Peyer's patch (tissue), 4 donors: ENCODE results near the gene GMNC.

Experiments
- POLR2A ChIP-seq, 2 donors: fragments of 450-650 bp; IDR thresholded peaks; one replicate each; pipeline ENCODE4 v1.5.1; 2017; ENCODE audit warnings: antibody characterized with exemption in 2 of 2, mild to moderate bottlenecking in 2 of 2, moderate library complexity in 2 of 2
- TF ChIP-seq, protein P1 (sequence below), 6 experiments: fragments of 450-650 bp in 4 of 6; fragments of 200-600 bp in 2 of 6; sonication (generic) in 1 of 6; IDR thresholded peaks; one replicate each; pipeline ENCODE4 v1.5.1; 2017 to 2019; ENCODE audit warnings: antibody characterized with exemption in 6 of 6, mild to moderate bottlenecking in 3 of 6, moderate library complexity in 1 of 6

DNA sequence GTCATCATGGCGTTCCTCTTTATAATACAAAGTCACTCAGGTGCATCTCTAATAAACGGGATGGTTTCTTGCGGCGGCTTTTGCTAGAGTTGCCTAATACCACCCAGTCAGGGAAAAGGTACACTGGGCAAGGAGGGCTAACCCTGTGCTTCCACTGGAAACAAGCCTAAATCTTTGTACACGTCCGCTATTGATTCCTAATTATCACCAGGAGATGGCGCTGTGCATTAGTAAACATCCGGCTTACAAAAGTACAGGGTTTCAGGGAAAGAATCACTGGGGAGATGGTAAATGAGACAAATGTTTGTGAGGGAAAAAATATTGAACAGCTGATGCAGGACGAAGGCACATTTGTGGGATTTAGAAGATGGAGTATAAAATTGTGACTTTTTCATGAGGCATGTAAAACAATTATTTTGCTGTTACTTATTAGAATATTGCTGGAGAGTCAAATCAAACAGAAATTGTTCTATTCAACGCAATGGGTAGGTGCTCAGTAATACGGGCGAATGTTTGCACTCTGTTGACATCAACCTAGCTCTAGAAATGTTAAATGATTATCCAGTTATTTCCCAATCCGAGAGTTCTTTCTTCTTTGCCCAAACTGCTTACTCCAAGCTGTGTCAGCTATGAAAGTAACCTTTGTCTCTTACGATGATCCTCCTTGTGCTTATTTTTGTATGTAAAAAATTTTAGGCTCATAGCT lies 50.6 kb downstream of the GMNC start:
- TF ChIP-seq POLR2A (IDR thresholded peaks at IDR 0.05), result no peak
- TF ChIP-seq, protein P1, sequence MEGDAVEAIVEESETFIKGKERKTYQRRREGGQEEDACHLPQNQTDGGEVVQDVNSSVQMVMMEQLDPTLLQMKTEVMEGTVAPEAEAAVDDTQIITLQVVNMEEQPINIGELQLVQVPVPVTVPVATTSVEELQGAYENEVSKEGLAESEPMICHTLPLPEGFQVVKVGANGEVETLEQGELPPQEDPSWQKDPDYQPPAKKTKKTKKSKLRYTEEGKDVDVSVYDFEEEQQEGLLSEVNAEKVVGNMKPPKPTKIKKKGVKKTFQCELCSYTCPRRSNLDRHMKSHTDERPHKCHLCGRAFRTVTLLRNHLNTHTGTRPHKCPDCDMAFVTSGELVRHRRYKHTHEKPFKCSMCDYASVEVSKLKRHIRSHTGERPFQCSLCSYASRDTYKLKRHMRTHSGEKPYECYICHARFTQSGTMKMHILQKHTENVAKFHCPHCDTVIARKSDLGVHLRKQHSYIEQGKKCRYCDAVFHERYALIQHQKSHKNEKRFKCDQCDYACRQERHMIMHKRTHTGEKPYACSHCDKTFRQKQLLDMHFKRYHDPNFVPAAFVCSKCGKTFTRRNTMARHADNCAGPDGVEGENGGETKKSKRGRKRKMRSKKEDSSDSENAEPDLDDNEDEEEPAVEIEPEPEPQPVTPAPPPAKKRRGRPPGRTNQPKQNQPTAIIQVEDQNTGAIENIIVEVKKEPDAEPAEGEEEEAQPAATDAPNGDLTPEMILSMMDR (IDR thresholded peaks at IDR 0.05), result peak in 4 of 6 experiments; percentile 33 to 50 (median 44)
